NCI-H1048 (cell line): ENCODE measurements around the gene ARHGAP27.

Source experiments
- DNase-seq: peaks from one replicate; lab custom pipeline; 2025; lab: John Stamatoyannopoulos, UW

ARHGAP27 gene

DNA sequence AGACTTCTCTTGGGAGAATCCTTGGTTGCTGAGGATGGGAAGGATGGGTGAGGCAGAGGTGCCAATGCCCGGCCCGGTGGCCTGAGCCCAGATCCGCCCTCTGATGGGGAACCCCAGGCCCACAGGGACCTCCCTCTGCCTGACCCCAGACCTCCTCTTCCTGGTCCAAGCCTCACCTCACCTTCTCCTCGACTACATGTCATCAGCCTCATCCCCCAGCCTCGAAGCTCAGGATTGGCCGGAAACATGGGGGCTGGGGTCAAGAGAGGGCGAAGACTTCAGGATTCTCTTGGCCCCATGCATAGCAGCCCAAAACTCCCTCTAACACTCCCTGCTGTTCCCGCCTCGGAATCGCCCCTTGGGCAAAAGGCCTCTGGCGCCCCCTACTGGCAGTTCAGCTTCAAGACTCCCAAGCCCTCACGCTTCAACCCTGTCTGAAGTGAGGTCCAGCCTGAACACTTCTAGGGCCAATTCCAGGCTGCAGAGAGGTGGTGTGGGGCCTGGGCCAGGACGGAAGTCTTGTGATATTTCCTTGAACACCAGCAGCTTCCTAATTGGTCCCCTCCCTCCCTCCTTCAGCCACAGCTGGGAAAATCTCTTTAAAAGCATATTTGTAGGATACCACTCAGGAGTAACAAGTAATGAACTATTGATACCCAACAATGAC, 47.2 kb downstream of the ARHGAP27 start:
- DNase-seq: peak; percentile 58

- DNase-seq: no peak
These were observed 47.8 kb downstream of the ARHGAP27 start for GRCh38 chr17:45384789-45385262.

GRCh38 chr17:45384047-45384788, 48.5 kb downstream of the ARHGAP27 start:
- DNase-seq: no peak

GRCh38 chr17:45383003-45383402, 49.7 kb downstream of the ARHGAP27 start:
- DNase-seq: no peak

- DNase-seq: no peak
These were observed 50.4 kb downstream of the ARHGAP27 start for GRCh38 chr17:45382226-45382625.

DNA sequence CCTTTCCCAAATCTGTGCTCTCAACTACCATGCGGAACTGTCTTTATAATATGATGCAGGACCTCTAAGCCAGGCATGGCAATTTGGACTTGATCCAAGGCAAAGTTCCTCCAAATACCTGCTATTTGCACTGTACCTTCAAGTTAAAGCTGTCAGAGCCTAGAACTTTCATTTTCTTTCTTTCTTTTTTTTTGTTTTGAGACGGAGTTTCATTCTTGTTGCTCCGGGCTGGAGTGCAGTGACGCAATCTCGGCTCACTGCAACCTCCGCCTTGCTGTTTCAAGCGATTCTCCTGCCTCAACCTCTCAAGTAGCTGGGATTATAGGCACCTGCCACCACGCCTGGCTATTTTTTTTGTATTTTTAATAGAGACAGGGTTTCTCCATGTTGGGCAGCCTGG, 51.7 kb downstream of the ARHGAP27 start:
- DNase-seq: no peak

DNA sequence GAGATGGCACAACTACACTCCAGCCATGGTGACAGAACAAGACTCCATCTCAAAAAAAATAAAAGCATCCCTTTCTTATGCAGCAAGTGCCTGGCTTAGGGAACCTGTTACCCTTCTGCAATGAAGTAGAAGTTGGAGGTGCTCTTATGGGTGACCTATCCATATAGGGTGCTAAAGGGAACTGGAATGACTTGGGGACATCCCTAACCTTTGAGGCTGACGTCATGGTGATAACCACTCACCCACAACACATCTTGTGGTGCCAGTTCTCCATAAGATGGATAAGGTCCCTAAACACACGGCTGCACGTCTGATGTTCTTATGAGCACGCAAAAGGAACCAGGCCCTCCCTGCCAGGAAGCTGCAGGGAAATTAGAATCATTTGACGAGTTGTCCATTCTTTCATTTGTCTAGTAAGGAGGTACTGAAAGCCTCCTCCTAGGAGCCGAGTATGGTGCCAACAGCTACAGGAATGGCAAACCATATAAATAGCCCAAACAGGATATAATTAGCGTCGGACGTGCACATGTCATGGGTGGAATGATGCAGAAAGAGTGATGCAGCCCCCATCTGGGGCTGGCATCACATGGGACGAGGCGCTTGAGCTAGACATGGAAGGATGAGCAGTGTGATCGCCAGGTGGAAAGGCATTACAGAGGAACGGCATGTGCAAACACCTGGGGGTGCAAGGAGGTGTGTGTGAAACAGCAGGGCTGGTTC, 52.5 kb downstream of the ARHGAP27 start:
- DNase-seq: no peak

DNA sequence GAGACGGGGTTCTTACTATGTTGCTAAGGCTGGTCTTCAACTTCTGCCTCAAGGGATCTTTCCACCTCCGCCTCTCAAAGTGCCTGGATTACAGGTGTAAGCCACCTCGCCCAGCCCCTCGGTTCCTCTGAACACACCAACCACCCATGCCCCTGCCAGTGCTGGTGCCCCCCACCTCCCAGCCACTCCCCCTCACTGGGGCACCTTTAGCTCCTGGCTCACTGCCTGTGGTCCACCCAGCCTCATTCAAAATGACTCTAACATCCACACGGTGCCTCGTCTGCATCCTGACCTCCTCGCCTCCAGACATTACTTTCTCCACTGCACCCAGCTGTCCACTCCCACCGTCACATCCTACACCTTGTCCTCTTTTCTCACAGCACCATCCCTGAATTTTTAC, 55.3 kb downstream of the ARHGAP27 start:
- no peak for DNase-seq

- DNase-seq: no peak
These were observed 56.3 kb downstream of the ARHGAP27 start for GRCh38 chr17:45376171-45377005.

DNA sequence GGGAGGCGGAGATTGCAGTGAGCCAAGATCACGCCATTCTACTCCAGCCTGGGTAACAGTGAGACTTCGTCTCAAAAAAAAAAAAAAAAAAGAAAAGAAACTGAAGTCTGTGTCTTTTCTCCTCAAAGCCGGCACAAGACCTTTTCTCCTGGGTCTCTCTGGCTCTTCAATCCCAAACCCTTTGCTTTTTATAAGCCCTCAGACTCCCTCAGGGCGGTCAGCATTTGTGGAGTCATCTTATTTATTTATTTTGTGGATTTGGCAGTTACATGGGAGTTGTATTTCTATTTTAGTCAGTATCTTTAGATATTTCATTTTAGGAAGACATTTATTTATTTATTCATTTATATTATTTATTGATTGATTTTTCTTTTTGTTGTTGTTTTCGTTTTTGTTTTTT, 58.2 kb downstream of the ARHGAP27 start:
- DNase-seq: no peak

- DNase-seq: no peak
These were observed 60.3 kb downstream of the ARHGAP27 start for GRCh38 chr17:45372325-45372869.

GRCh38 chr17:45371414-45372324, 61.0 kb downstream of the ARHGAP27 start:
- no peak for DNase-seq

DNA sequence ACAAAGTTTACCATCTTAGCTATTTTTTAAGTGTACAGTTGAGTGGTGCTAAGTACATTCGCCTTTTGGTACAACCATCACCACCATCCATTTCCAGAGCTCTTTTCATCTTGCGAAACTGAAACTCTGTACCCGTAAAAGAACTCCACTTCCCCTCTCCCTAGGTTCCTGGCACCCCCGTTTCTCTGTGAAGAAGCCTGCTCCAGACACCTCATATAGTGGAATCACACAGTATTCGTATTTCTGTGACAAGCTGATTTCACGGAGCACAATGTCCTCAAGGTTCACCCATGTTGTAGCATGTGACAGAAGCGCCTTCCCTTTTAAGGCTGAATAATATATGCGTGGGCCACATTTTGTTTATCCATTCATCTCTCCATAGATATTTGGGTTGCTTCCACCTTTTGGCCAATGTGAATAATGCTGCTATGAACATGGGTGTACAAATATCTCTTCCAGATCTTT, 61.7 kb downstream of the ARHGAP27 start:
- no peak for DNase-seq

DNA sequence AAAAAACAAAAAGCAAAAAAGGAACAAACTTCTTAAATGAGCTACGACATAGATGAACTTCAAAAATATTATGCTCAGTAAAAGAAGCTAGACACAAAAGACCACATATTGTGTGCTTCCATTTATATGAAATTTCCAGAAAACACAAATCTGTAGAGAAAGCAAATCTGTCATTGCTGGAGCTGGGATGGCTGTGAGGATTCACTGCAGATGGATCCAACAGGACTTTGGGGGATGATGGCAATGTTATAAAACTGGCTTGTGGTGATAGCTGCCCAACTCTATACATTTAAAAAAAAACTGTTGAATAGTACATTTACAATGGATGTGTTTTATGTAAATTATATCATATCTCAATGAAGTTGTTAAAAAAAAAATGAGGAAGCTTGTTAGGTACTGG, 63.2 kb downstream of the ARHGAP27 start:
- DNase-seq: no peak

- no peak for DNase-seq
These were observed 64.0 kb downstream of the ARHGAP27 start for GRCh38 chr17:45368651-45369050.

DNA sequence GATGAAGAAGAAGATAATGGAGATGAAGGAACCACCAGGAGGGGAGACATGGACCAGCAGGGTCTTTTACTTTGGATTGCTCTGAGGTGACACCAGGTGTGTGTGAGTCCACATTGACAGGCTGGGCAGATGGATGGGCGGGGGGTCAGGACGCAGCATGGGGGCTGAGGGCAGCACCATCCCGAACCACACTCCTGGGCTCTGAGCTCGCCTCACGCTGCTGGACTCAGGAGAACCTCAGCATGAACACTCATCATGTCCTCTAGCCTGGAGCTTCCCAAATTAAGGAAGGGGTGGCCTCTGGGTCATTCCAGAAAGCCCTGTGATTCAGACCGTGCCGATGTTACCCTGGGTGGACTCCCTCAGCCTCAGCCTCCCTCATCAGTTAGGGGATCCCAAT, 65.5 kb downstream of the ARHGAP27 start:
- DNase-seq: no peak

DNA sequence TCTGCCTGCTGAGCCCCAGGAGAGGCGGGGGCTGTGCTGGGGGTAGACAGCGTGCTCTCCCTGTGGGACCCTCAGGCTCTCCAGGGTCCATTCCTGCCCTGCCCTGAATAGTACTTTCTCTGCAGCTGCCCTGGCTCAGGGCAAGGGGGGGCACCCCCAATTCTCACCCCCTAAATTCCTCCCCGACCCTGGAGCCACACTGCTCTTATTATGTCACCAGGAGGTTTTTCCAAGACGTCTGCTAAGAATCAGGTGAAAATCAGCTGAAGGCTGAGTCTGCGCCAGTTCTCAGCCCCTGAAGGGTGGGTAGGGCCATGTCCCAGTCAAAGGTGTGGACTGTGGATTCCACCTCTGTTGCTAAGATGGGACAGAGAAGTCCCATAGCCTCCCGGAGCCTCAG, 66.0 kb downstream of the ARHGAP27 start:
- DNase-seq: no peak

DNA sequence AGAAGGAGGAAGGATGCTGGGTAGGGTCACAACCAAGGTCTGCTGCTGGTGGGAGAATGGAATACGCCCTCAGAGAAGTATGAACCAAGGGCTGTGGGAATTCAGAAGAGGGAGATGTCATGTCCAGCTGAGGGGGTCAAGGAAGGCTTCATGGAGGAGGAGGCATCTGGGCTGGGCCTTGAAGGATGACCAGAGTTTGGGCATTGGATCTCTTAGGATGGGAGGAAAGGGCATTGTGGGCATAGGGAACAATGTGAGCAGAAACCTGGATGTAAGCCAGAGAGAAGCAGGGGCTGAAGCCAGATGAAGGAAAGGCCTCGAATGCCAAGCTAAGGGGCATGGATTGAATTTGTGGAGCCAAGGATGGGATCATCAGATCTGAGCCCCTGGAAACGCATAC, 66.6 kb downstream of the ARHGAP27 start:
- DNase-seq: no peak

DNA sequence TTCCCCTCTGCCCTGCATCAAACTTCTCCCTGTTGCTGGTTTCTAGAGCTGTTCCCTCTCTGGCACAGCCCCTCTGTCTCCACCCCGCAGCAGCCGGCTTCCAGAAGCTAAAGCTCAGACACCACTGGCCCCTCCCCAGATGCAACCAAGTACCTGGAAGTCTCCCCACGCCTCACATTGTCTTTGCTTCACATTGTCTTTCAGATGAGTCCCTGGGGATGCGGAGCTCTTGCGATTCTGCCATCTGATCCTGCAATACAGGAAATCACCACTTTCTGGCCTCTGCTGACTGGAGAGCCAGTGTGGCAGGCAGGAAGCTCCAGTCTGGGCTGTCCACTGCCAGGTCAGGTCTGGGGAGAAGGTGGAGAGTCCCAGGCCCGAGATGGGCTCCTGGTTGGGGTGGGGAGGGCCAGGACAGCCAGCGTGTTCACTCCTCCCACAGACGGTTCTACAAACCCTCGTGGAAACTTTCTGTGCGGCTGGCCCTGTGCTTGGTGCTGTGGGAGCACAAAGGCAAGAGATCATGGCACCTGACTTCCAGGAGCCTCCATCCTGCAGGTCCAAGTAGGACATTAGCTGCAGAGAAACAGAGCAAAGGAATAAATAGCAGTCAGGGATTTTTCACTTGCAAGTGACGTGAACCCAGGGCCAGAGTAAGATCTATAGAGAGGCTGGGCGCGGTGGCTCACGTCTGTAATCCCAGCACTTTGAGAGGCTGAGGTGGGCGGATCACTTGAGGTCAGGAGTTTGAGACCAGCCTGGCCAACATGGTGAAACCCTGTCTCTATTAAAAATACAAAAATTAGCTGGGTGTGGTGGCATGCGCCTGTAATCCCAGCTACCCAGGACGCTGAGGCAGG, 67.9 kb downstream of the ARHGAP27 start:
- DNase-seq: no peak

DNA sequence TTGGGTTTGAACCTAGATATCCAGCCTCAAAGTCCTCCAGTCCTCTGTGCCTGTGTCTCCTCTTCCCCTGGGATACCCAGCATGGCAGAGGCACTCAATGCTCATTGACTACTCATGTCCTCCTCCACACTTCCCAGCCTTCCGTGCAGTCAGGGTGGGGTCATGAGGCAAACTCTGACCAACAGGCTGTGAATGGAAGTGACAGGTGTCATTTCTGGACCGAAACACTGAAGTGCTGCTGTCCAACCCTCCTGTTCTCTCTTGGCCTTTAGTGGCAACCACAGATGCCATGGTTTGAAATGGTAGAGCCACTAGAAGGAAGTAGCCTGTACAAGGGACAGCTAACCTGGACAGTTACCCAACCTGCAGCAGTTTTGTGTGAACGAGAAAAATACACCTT, 69.2 kb downstream of the ARHGAP27 start:
- DNase-seq: no peak
